ENCODE measurements around the gene BCL2. TPM values are rescaled to one million over a fixed set of nuclear protein-coding genes. Genes with fewer than 3 reads are reported as not detected.
A peak's percentile ranks its signal among the peaks of the same experiment; 100 is the strongest.

Gene BCL2
- total RNA-seq, 1 donor from 2014 or later = 47.3 TPM

- ATAC-seq = peak; percentile 18
- DNase-seq (ENCODE audit: low spot score) = no peak
- intact Hi-C loops (cut with DNase I) = no loop called here
Observed at GRCh38 chr18:63181706-63182309, 137.8 kb downstream of the BCL2 start.

GRCh38 chr18:63180971-63181376 is 138.6 kb downstream of the BCL2 start:
- no peak for ATAC-seq
- intact Hi-C loops (cut with DNase I) = no loop called here
- no peak for DNase-seq (ENCODE audit: low spot score)

GRCh38 chr18:63180321-63180720 is 139.2 kb downstream of the BCL2 start:
- no peak for ATAC-seq
- DNase-seq (ENCODE audit: low spot score) = no peak
- intact Hi-C loops (cut with DNase I) = no loop called here

- no peak for DNase-seq (ENCODE audit: low spot score)
- intact Hi-C loops (cut with DNase I) = no loop called here
- ATAC-seq = no peak
Observed at GRCh38 chr18:63179422-63179821, 140.1 kb downstream of the BCL2 start.

- intact Hi-C loops (cut with DNase I) = no loop called here
- DNase-seq (ENCODE audit: low spot score) (no peak), ATAC-seq (no peak)
Observed at GRCh38 chr18:63178971-63179370, 140.6 kb downstream of the BCL2 start.

- intact Hi-C loops (cut with DNase I) = no loop called here
- DNase-seq (ENCODE audit: low spot score) (peak; percentile 82), ATAC-seq (peak; percentile 92)
Observed at GRCh38 chr18:63177919-63178821, 141.4 kb downstream of the BCL2 start.

GRCh38 chr18:63177259-63177658 is 142.3 kb downstream of the BCL2 start:
- DNase-seq (ENCODE audit: low spot score) (no peak), ATAC-seq (no peak)
- intact Hi-C loops (cut with DNase I) = no loop called here

GRCh38 chr18:63175264-63175663 is 144.3 kb downstream of the BCL2 start:
- no peak for ATAC-seq
- intact Hi-C loops (cut with DNase I) = no loop called here

GRCh38 chr18:63173983-63174382 is 145.6 kb downstream of the BCL2 start:
- DNase-seq (ENCODE audit: low spot score) (no peak), ATAC-seq (no peak)
- intact Hi-C loops (cut with DNase I) = no loop called here

More at GRCh38 chr18:63175264-63175663, 144.3 kb downstream of the BCL2 start:
- DNase-seq (ENCODE audit: low spot score) = no peak

GRCh38 chr18:63169853-63170252 is 149.7 kb downstream of the BCL2 start:
- DNase-seq (ENCODE audit: low spot score) (no peak), ATAC-seq (no peak)
- intact Hi-C loops (cut with DNase I) = no loop called here

GRCh38 chr18:63168287-63168686 is 151.3 kb downstream of the BCL2 start:
- ATAC-seq (peak; percentile 23), DNase-seq (ENCODE audit: low spot score) (no peak)
- intact Hi-C loops (cut with DNase I) = no loop called here

GRCh38 chr18:63166142-63166541 is 153.4 kb downstream of the BCL2 start:
- DNase-seq (ENCODE audit: low spot score) (no peak), ATAC-seq (no peak)
- intact Hi-C loops (cut with DNase I) = no loop called here

GRCh38 chr18:63164396-63164795 is 155.2 kb downstream of the BCL2 start:
- intact Hi-C loops (cut with DNase I) = no loop called here
- ATAC-seq = no peak
- no peak for DNase-seq (ENCODE audit: low spot score)

- peak; percentile 40 for ATAC-seq
- DNase-seq (ENCODE audit: low spot score) = no peak
- intact Hi-C loops (cut with DNase I) = no loop called here
Observed at GRCh38 chr18:63162271-63163014, 157.1 kb downstream of the BCL2 start.

- intact Hi-C loops (cut with DNase I) = no loop called here
- DNase-seq (ENCODE audit: low spot score) (no peak), ATAC-seq (peak; percentile 72)
Observed at GRCh38 chr18:63161761-63162195, 157.8 kb downstream of the BCL2 start.

- DNase-seq (ENCODE audit: low spot score) = no peak
- intact Hi-C loops (cut with DNase I) = no loop called here
- no peak for ATAC-seq
Observed at GRCh38 chr18:63161032-63161760, 158.4 kb downstream of the BCL2 start.

GRCh38 chr18:63160172-63160995 is 159.2 kb downstream of the BCL2 start:
- no peak for DNase-seq (ENCODE audit: low spot score)
- intact Hi-C loops (cut with DNase I) = no loop called here
- no peak for ATAC-seq

- intact Hi-C loops (cut with DNase I) = no loop called here
Observed at GRCh38 chr18:63159590-63159989, 160.0 kb downstream of the BCL2 start.

More at GRCh38 chr18:63159590-63159989, 160.0 kb downstream of the BCL2 start:
- ATAC-seq = no peak
- no peak for DNase-seq (ENCODE audit: low spot score)

Measured in sciatic nerve (tissue), 2 donors.